DND-41 (cell line): ENCODE data around the gene UBE2E1.

ENCODE experiments used
- ATAC-seq: fragments of 200-7000 bp; cut with Tn5 transposase; 3 replicates; pipeline ENCODE4 v1.9.1; 2021; ENCODE audit warnings: low read depth; ENCODE audit not compliant: insufficient read depth
- DNase-seq: peaks from one replicate; pipeline ENCODE4 v3.0.0-alpha.2; 2020
- H2AFZ ChIP-seq: 2 replicates; pipeline ENCODE4 v1.6.0; 2012; ENCODE audit warnings: low read depth, low read length
- H3K27ac ChIP-seq: 2 replicates; pipeline ENCODE4 v1.5.1; 2012; ENCODE audit warnings: low read length, inconsistent platforms
- H3K27me3 ChIP-seq: fragments of 200-600 bp; sonication (generic); 2 replicates; pipeline ENCODE4 v1.6.0; 2012; ENCODE audit warnings: low read length, mild to moderate bottlenecking, inconsistent platforms; ENCODE audit not compliant: insufficient read depth, poor library complexity
- H3K36me3 ChIP-seq: 2 replicates; pipeline ENCODE4 v1.5.1; 2012; ENCODE audit warnings: low read length, inconsistent platforms; ENCODE audit not compliant: insufficient read depth
- H3K4me1 ChIP-seq: 2 replicates; pipeline ENCODE4 v1.5.1; 2012; ENCODE audit warnings: mild to moderate bottlenecking, low read length; ENCODE audit not compliant: insufficient read depth
- H3K4me2 ChIP-seq: 2 replicates; pipeline ENCODE4 v1.6.0; 2012; ENCODE audit warnings: mild to moderate bottlenecking, moderate library complexity, low read length, inconsistent platforms; ENCODE audit not compliant: insufficient read depth
- H3K4me3 ChIP-seq, 2 experiments: fragments of 200-600 bp in 1 of 2; shearing (Covaris generic) in 1 of 2; 2 replicates each; pipeline ENCODE4 v1.5.1; 2012 to 2016; ENCODE audit warnings: inconsistent platforms in 2 of 2, low read length in 2 of 2, mild to moderate bottlenecking in 2 of 2, low read depth in 1 of 2, moderate library complexity in 1 of 2
- H3K79me2 ChIP-seq: 2 replicates; pipeline ENCODE4 v1.6.0; 2012; ENCODE audit warnings: low read length, inconsistent platforms; ENCODE audit not compliant: insufficient read depth
- H3K9ac ChIP-seq: 2 replicates; pipeline ENCODE4 v1.6.0; 2012; ENCODE audit warnings: low read depth, mild to moderate bottlenecking, inconsistent platforms, low read length, moderate library complexity
- H3K9me3 ChIP-seq: 2 replicates; pipeline ENCODE4 v1.5.1; 2012; ENCODE audit warnings: low read length, moderate library complexity, mild to moderate bottlenecking, inconsistent platforms; ENCODE audit not compliant: insufficient read depth, severe bottlenecking
- H4K20me1 ChIP-seq: 2 replicates; pipeline ENCODE4 v1.6.0; 2012; ENCODE audit warnings: low read length; ENCODE audit not compliant: insufficient read depth
- EZH2 ChIP-seq: IDR thresholded peaks from 3 replicates; pipeline ENCODE4 v1.6.1; 2012; ENCODE audit warnings: borderline replicate concordance, low read depth, mild to moderate bottlenecking, moderate library complexity, low read length, inconsistent platforms; ENCODE audit not compliant: severe bottlenecking
- TF ChIP-seq, protein P1 (sequence below): IDR thresholded peaks from 2 replicates; pipeline ENCODE4 v1.5.1; 2012; ENCODE audit warnings: borderline replicate concordance, low read length, moderate library complexity, mild to moderate bottlenecking; ENCODE audit not compliant: poor library complexity, severe bottlenecking; ENCODE audit errors: extremely low read depth

Gene UBE2E1

DNA sequence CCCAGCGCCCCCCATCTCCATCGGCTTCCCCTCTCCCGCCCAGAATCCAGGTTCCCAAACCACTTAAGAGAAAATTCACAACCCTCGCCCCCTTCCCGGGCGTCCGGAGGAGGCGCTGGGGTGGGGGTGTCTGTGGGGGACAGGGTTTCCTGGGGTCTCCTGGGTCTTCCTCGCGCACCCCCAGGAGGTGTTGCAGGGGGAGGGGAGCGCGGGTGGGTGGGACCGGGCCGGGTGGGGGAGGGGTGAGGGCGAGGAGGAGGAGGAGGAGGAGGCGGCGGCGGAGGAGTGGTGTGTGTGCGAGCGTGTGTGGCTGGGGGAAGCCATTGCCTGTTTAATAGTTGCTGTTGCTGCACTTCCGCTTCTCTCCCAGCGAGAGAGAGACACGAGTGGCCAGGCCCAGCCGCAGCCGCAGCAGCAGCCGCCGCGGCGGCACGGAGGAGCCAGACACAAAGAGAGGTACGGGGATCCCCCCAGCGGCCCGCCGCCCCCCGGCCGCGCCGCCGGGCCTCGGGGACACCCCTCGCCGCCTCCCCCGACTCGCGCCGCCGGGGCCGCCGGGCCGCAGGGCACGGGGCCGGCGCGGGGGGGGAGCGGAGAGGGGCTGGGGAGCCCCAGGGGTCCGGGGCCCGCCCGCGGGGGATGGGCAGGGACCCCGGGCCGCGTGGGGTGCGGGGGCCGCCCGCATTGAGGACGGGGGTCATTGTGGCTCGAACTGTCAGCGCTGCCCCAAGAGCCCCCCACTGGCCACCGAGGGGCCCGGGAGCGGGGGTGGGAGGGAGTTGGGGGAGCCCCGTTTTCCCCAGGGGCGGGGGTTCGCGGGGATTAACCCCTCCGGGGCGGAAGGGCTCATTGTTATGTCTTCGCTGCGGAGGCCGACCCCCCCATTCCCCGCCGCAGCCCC lies at the start of gene UBE2E1:
Gene UBE2E1 (plus strand): TSS at position 323 of the 901 bp plus-strand sequence. CDS start 1,315 bp downstream, outside the sequence.
- Histone ChIP-seq H3K9me3 (no peaks in the 10 kb centered on the region), H3K27ac (peak within 1 kb of the TSS; percentile 64; the same call in 1 of the 2 replicates), H3K4me2 (peak within 1 kb of the TSS; percentile 87), H3K4me3 (peak within 1 kb of the TSS; percentile 76 to 90; a peak in 3 of 4 replicates), H3K36me3 (peaks cover 23% of the 10 kb centered on the region), H3K27me3 (no peaks in the 10 kb centered on the region), H2AFZ (peak within 1 kb of the TSS; percentile 74), H3K9ac (peak within 1 kb of the TSS; percentile 76), H4K20me1 (peaks cover 18% of the 10 kb centered on the region), H3K79me2 (peaks cover 42% of the 10 kb centered on the region), H3K4me1 (peaks cover 33% of the 10 kb centered on the region)
- peak; percentile 79 for DNase-seq
- TF ChIP-seq EZH2: no peak
- TF ChIP-seq, protein P1, sequence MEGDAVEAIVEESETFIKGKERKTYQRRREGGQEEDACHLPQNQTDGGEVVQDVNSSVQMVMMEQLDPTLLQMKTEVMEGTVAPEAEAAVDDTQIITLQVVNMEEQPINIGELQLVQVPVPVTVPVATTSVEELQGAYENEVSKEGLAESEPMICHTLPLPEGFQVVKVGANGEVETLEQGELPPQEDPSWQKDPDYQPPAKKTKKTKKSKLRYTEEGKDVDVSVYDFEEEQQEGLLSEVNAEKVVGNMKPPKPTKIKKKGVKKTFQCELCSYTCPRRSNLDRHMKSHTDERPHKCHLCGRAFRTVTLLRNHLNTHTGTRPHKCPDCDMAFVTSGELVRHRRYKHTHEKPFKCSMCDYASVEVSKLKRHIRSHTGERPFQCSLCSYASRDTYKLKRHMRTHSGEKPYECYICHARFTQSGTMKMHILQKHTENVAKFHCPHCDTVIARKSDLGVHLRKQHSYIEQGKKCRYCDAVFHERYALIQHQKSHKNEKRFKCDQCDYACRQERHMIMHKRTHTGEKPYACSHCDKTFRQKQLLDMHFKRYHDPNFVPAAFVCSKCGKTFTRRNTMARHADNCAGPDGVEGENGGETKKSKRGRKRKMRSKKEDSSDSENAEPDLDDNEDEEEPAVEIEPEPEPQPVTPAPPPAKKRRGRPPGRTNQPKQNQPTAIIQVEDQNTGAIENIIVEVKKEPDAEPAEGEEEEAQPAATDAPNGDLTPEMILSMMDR: no peak
- peak; percentile 92 for ATAC-seq

DNA sequence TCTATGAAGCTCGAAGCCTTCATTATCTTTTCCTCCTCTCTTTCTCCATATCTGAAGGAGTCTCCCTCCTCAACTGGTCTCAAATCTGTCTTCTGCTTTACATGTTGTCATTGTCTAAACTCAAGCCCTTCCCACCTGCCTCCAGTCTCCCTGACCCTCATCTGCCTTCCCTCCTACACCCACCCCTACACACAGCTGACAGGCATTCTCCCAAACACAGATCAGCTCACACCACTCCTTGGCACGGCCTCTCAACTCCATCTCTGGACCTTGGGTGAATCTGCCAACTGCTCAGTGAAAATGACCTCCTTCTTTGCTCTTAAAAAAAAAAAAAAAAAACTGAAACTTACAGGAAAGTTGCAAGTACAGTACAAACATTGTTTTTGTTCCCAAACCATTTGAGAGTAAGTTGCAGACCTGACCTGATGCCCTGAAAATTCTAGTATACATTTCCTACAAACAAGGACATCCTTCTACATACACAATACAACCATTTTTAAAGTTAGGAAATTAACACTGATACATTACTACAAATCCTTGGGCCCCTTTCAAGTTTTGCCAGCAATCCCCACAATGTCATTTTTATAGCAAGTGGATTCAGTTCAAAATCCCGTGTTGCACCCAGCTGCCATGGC lies 49.4 kb upstream of the UBE2E1 start:
- Histone ChIP-seq H3K4me1 (no peaks in the 10 kb centered on the region), H4K20me1 (no peaks in the 10 kb centered on the region), H3K9me3 (no peaks in the 10 kb centered on the region), H3K36me3 (no peaks in the 10 kb centered on the region), H3K27ac (no peak overlapping the region), H3K4me3 (no peak overlapping the region), H3K4me2 (no peak overlapping the region), H2AFZ (no peak overlapping the region), H3K79me2 (no peaks in the 10 kb centered on the region), H3K27me3 (no peaks in the 10 kb centered on the region), H3K9ac (no peak overlapping the region)
- no peak for TF ChIP-seq EZH2
- TF ChIP-seq, protein P1: no peak
- DNase-seq: no peak
- ATAC-seq: no peak

DNA sequence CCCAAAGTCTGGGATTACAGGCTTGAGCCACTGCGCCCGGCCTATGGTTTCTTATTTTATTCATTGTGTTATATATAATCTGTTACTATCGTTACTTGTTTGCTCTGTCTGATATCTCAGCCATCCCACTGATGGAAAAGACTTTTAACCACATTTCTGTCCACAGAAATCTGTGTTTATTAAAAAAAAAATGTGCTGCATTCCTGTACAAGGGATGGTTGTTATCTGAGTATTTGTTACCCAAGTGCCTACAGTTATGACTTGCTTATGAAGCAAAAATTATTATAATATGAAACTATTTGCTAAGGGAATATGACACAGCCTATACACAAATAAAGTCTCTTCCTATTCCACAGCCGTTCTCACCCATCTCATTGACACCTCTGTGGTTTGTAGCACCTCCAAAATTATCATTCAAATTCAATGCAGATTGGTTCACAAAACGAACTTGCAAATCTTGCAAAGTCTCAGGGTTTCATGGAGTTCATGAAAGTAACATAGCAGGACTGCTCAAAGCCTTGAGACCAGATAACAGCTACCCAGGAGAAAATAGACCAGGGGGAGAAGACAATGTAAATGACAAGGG lies 47.4 kb upstream of the UBE2E1 start:
- Histone ChIP-seq H3K9ac (no peak overlapping the region), H2AFZ (no peak overlapping the region), H4K20me1 (no peaks in the 10 kb centered on the region), H3K36me3 (no peaks in the 10 kb centered on the region), H3K27ac (no peak overlapping the region), H3K79me2 (no peaks in the 10 kb centered on the region), H3K27me3 (no peaks in the 10 kb centered on the region), H3K4me2 (no peak overlapping the region), H3K4me3 (no peak overlapping the region), H3K4me1 (no peaks in the 10 kb centered on the region), H3K9me3 (no peaks in the 10 kb centered on the region)
- ATAC-seq (no peak), DNase-seq (no peak)
- TF ChIP-seq, protein P1: no peak
- TF ChIP-seq EZH2: no peak
